Measurements from ENCODE around the gene BAAT.

- TF ChIP-seq GATA2 (IDR thresholded peaks at IDR 0.05; ENCODE audit: low read depth, low read length) (no peak), GATA3 (IDR thresholded peaks at IDR 0.05; ENCODE audit: low read depth, low read length) (no peak)
Observed at GRCh38 chr9:101337237-101337636, 47.6 kb downstream of the BAAT start.
